ENCODE data around the gene HAL. TPM values are rescaled to one million over a fixed set of nuclear protein-coding genes. Genes with fewer than 3 reads are reported as not detected.
A peak's percentile ranks its signal among the peaks of the same experiment; 100 is the strongest.

Gene HAL
- total and polyA plus RNA-seq, 2 of the 13 experiments (the other 11 are each of a cell fraction or from before 2014, with no cell fraction given): 0.89 to 37.8 TPM

- TF ChIP-seq ZNF800 (CRISPR knock-in tag; IDR thresholded peaks at IDR 0.05) (0 out of 2 replicates have a peak, but pooled peaks have one; percentile 31), ZNF570 (CRISPR knock-in tag; IDR thresholded peaks at IDR 0.05; ENCODE audit: borderline replicate concordance) (no peak), ATF1 (CRISPR knock-in tag; IDR thresholded peaks at IDR 0.05) (peak; percentile 79), ATF4 (CRISPR knock-in tag; IDR thresholded peaks at IDR 0.05) (peak in 1 of 2 experiments; percentile 81; a peak in 2 of 4 replicates), ZKSCAN8 (CRISPR knock-in tag; IDR thresholded peaks at IDR 0.05; ENCODE audit: borderline replicate concordance) (0 out of 2 replicates have a peak, but pooled peaks have one; percentile 33), ZFP37 (CRISPR knock-in tag; IDR thresholded peaks at IDR 0.05; ENCODE audit: borderline replicate concordance) (peak; percentile 57; the same call in 1 of the 2 replicates), ZNF274 (CRISPR knock-in tag; IDR thresholded peaks at IDR 0.05) (no peak), PLRG1 (conservative IDR thresholded peaks at IDR 0.05) (no peak), POLR2AphosphoS2 (IDR thresholded peaks at IDR 0.05; ENCODE audit: low read depth, low read length) (no peak), ZNF484 (CRISPR knock-in tag; IDR thresholded peaks at IDR 0.05; ENCODE audit: borderline replicate concordance, low read depth) (no peak), ZHX2 (IDR thresholded peaks at IDR 0.05; ENCODE audit: low read depth) (no peak), ZHX2 (CRISPR knock-in tag; IDR thresholded peaks at IDR 0.05; ENCODE audit: borderline replicate concordance) (no peak), MAFF (IDR thresholded peaks at IDR 0.05; ENCODE audit: low read depth, low read length) (peak; percentile 50; the same call in 1 of the 2 replicates), DR1 (CRISPR knock-in tag; IDR thresholded peaks at IDR 0.05) (no peak), ZGPAT (CRISPR knock-in tag; IDR thresholded peaks at IDR 0.05) (peak; percentile 97), HNRNPLL (IDR thresholded peaks at IDR 0.05; ENCODE audit: low read depth, low read length, poor library complexity, severe bottlenecking) (no peak), ZNF30 (CRISPR knock-in tag; IDR thresholded peaks at IDR 0.05) (no peak)
These were observed 55.6 kb downstream of the HAL start (continued) for GRCh38 chr12:95940514-95940913.
